BJ (cell line): ENCODE results near the gene UBE2L6. TPM values are rescaled to one million over a fixed set of nuclear protein-coding genes. Genes with fewer than 3 reads are reported as not detected.

Source experiments
- CTCF ChIA-PET: fragments of 350-600 bp; formaldehyde crosslinking; extraction: SDS; loops from one replicate; lab custom pipeline; 2021; ENCODE audit warnings: antibody characterized with exemption, inconsistent platforms; lab: Yijun Ruan, JAX
- POLR2A ChIA-PET: fragments of 300-600 bp; sonication (Branson Sonifier 250); formaldehyde crosslinking; extraction: SDS; loops from one replicate; lab custom pipeline; 2021; ENCODE audit warnings: antibody characterized with exemption; lab: Charles Lee
- DNase-seq: peaks from one replicate; pipeline ENCODE4 v3.0.0-alpha.2; 2011; ENCODE audit warnings: low read depth
- H3K27me3 ChIP-seq: 2 replicates; pipeline ENCODE4 v1.6.0; 2011; ENCODE audit warnings: low read length; ENCODE audit not compliant: control insufficient read depth, insufficient read depth
- H3K36me3 ChIP-seq: 2 replicates; pipeline ENCODE4 v1.5.1; 2011; ENCODE audit warnings: low read length; ENCODE audit not compliant: control insufficient read depth, insufficient read depth
- H3K4me3 ChIP-seq: 2 replicates; pipeline ENCODE4 v1.5.1; 2011; ENCODE audit warnings: low read depth, mild to moderate bottlenecking, control low read depth, low read length
- CTCF ChIP-seq: IDR thresholded peaks from 2 replicates; pipeline ENCODE4 v1.5.1; 2011; ENCODE audit warnings: low read depth, mild to moderate bottlenecking, control low read depth, inconsistent platforms, low read length, moderate library complexity; ENCODE audit not compliant: insufficient read depth
- polyA plus RNA-seq: library from polyadenylated mRNA; depleted of rRNA; stranded (reverse); fragments of >200 nt; gene quantifications from 2 replicates; pipeline ENCODE4 v1.2.3, GENCODE V29; 2011

Gene UBE2L6
- polyA plus RNA-seq, 1 experiment: 67.0 TPM

- CTCF ChIA-PET: interaction anchor here (0.9 to 1.9 kb wide), 5 partner anchors 12 to 54 kb away, joined by 3 to 8 read pairs (median 6); no protein-coding TSS in a partner anchor
- TF ChIP-seq CTCF: no peak
- Histone ChIP-seq H3K27me3 (no peaks in the 10 kb centered on the region), H3K36me3 (no peaks in the 10 kb centered on the region), H3K4me3 (no peak overlapping the region)
- DNase-seq: no peak
- POLR2A ChIA-PET: no interaction called here
Observed at GRCh38 chr11:57511741-57512430, 55.6 kb downstream of the UBE2L6 start.

- POLR2A ChIA-PET: no interaction called here
- CTCF ChIA-PET: interaction anchor here (1.0 to 2.1 kb wide), 4 partner anchors 13 to 50 kb away, joined by 3 to 12 read pairs (median 4); no protein-coding TSS in a partner anchor
Observed at GRCh38 chr11:57508341-57509170, 58.9 kb downstream of the UBE2L6 start.

GRCh38 chr11:57506522-57506921 is 61.0 kb downstream of the UBE2L6 start:
- POLR2A ChIA-PET: no interaction called here
- Histone ChIP-seq H3K36me3 (no peaks in the 10 kb centered on the region), H3K27me3 (no peaks in the 10 kb centered on the region), H3K4me3 (no peak overlapping the region)
- CTCF ChIA-PET: interaction anchor here (1.0 to 3.6 kb wide), 4 partner anchors 8 to 49 kb away, joined by 3 to 29 read pairs (median 3); no protein-coding TSS in a partner anchor
- DNase-seq: no peak
- no peak for TF ChIP-seq CTCF

More at GRCh38 chr11:57508341-57509170, 58.9 kb downstream of the UBE2L6 start:
- Histone ChIP-seq H3K27me3 (no peaks in the 10 kb centered on the region), H3K4me3 (no peak overlapping the region), H3K36me3 (no peaks in the 10 kb centered on the region)
- no peak for TF ChIP-seq CTCF
- no peak for DNase-seq

GRCh38 chr11:57504511-57504910 is 63.0 kb downstream of the UBE2L6 start:
- Histone ChIP-seq H3K4me3 (no peak overlapping the region), H3K27me3 (no peaks in the 10 kb centered on the region), H3K36me3 (peaks cover 2% of the 10 kb centered on the region; the same call in 1 of the 2 replicates)
- ChIA-PET POLR2A (no interaction called here), CTCF (interaction anchor here (1.7 to 3.6 kb wide), 3 partner anchors 11 to 46 kb away, joined by 4 to 29 read pairs (median 6); no protein-coding TSS in a partner anchor)
- TF ChIP-seq CTCF: no peak
- no peak for DNase-seq

GRCh38 chr11:57502870-57503269 is 64.6 kb downstream of the UBE2L6 start:
- H3K4me3 ChIP-seq: no peak overlapping the region
- H3K27me3 ChIP-seq: no peaks in the 10 kb centered on the region
- TF ChIP-seq CTCF: no peak
- no peak for DNase-seq
- peaks cover 2% of the 10 kb centered on the region; the same call in 1 of the 2 replicates for H3K36me3 ChIP-seq
- ChIA-PET CTCF (interaction anchor here (1.8 to 15.7 kb wide), 6 partner anchors 10 to 45 kb away, joined by 4 to 169 read pairs (median 14); no protein-coding TSS in a partner anchor), POLR2A (no interaction called here)
